ENCODE results near the gene LRRK2.
"Not testable (repeated sequence)": the region's sequence is repeated elsewhere in the genome, so short reads cannot be mapped to it uniquely, and the experiment has no call there.

Gene LRRK2

DNA sequence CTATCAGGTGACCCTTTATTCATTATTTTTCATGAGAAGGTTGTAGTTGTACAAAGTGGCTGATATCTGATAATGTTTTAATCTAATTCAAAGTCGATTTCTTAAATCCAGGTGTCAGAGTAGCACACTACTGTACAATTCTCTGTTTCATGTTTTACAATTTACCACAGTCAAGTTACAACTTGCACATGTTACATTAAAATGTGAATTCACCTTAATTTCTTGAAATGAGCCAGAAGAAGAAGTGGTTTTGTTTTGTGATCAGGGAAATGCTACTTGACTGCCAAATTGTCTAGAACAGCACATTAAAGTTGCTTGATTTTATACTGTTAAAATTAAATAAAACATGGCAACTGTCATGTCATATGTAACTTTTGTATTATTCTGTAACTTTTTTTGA, 23.2 kb downstream of the LRRK2 start:
- DNase-seq (ENCODE audit: low read depth, low spot score), result no peak

DNA sequence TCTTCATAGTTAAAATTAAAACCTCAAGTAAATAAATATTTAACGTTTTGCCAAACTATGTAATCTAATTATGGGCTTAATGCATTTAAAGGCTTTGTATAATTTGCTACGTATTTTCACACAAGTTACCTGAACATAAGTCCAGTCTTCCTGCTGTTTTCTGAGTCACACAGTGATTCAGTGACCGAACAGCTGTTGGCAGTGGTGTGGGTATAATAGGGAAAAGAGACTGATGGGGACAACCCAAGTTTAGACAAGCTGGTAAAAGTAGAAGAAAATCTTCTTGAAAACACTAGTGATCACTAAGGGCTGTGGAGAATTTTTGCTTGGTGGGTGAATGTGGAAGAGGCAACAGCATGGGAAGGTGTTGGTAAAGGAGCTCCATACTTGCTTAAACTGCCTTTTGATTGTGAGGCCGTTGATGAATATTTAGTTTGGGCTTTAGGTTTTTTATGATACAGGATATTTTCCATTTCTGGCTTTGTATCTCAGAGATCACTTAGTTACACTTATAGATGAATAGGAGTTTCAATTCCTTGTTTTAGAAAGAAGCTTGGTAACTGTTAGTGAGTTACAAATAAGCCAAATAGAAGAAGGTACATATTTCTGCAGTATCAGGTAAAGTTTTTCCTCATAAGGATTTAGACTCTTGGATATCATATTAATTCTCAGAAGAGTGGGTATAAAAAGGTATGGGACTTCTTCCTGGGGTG, 23.9 kb downstream of the LRRK2 start:
- DNase-seq (ENCODE audit: low read depth, low spot score), result no peak

DNA sequence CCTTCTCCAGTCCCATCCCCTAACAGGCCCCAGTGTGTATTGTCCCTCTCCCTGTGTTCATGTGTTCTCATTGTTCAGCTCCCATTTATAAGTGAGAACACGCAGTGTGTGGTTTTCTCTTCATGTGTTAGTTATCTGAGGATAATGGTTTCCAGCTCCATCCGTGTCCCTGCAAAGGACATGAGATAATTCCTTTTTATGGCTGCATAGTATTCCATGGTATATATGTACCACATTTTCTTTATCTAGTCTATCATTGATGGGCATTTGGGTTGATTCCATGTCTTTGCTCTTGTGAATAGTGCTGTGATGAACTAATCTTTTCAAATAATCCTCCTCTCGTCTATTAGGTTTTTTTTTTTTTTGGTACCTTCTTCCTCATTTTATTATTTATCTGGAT, 25.9 kb downstream of the LRRK2 start:
- not testable (repeated sequence) for DNase-seq (ENCODE audit: low read depth, low spot score)

GRCh38 chr12:40253936-40254335, 29.1 kb downstream of the LRRK2 start:
- DNase-seq (ENCODE audit: low read depth, low spot score), result no peak

DNA sequence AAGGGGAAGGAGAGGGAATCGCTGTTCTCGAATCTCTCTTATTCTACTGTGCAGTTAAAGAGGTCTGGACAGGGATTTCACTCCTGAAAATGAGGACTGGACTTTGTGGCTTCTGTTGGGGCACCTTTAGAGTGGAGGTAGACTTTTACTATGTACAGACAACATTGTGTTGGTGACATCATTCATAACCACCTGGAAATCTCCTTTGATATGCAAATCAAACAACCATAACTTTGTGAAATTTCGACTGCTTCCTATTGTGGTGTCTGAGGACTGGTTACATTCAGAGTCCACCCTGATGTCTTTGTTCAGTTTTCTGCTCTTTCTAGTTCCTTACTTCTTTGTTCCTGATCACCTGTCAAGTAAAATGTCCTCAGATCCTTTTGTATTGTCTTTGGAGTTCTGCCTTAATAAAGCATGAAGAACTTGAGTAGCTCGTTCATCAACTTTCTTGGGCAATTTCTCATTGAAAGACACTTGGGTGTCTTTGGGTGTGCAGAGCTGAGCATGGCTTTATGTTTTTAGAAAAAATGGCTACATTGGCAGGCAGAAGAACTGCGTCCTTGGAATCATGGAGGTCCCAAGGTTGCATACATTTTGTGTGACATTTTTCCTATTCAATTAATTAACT, 29.8 kb downstream of the LRRK2 start:
- DNase-seq (ENCODE audit: low read depth, low spot score), result no peak

- no peak for DNase-seq (ENCODE audit: low read depth, low spot score)
Observed at GRCh38 chr12:40258371-40258770, 33.6 kb downstream of the LRRK2 start.

DNA sequence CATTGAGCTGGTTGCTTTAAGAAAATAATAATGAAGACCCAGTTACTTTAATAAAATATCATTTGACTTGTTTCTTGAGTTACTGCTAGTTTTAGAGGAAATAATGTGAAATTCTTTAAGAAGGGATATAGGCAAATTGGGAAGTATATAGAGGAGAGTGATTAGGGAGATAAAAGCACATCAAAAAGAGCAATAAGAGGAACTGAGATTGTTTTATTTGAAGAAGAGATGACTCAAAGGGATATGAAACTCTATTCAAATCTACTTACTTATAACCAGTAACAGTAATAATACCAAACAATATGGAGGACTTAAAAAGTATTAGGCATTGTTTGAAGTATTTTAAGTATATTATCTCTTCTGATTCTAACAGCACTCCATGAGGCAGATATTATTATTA, 37.1 kb downstream of the LRRK2 start:
- DNase-seq (ENCODE audit: low read depth, low spot score), result no peak

DNA sequence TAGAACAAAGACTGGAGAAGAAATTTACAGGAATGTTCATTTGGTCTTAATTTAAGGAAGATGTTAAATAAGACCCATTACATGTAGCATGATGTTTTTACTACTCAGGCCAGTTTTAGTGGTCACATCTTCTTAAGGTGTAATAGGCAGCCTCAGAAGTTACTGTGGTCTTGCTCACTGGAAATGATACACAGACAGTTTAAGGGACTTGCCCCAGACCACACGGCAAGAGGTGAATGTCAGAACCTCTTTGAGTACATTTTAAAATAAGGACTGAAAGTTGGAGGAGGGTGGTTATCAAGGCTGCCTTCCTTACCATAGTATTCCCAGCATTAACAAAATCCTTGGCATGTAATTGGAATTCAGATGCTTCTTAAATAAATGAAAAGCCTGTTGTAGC, 37.9 kb downstream of the LRRK2 start:
- no peak for DNase-seq (ENCODE audit: low read depth, low spot score)

DNA sequence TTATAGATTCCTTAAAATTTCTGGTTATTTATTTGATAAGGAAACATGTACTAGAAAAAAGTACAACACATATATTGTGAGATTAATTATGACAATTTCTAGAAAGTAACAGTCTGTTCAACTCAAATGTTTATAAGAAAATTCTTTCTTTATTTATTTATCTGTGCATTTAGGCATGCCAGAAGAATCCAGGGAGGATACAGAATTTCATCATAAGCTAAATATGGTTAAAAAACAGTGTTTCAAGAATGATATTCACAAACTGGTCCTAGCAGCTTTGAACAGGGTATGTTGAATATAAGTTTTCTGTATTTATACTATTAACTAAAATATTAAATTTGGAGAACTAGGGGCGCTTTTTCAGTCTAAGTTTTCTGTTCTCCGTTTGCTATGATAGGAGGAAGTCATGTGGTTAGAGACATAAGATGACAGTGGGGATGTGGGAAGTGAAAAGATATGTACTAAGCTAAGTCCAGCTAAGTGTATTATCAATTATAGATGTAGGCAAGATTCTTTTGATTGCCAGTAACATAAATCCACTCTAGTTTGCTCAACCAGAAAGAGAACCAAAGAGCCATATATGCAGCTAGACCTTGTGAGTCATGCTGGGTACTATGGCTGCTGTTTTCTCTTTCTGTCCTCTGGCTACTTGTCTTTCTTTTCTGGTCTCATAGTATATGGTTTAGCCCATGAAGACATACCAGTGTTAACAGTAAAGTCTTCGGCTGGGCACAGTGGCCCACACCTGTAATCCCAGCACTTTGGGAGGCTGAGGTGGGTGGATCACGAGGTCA, 39.0 kb downstream of the LRRK2 start:
- no peak for DNase-seq (ENCODE audit: low read depth, low spot score)

DNA sequence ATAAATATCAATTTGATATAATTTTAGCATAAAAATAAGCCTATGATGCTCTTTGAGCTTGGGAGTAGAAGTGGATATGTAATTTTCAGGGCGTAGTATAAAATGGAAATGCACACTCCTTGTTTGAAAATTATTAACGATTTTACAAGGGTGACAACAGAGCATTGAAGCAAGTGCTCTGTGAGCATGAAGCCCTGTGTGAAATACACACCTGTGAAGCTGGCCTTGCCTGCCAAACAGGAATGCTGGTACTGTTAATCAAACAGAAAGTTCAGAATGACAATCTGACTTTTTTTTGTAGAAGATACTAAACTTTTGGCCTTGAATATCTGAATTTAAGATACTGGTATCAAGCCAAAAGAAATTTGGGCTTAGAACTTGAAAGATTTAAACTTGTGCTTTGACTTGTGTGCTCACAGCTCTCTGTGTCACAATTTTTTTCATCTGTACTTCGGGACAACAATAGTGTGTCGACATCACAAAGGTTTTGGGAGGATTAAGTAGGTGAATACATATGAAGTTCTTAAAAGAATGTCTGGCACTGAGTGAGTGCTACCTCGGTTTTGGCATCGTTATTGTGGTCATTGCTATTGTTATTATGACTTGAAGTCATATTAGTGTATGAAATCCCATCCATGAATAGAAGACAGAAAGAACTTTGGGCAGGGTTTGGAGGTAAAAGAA, 47.3 kb downstream of the LRRK2 start:
- DNase-seq (ENCODE audit: low read depth, low spot score), result no peak

- DNase-seq (ENCODE audit: low read depth, low spot score), result no peak
Observed at GRCh38 chr12:40281791-40282364, 57.1 kb downstream of the LRRK2 start.

GRCh38 chr12:40286583-40286982, 61.8 kb downstream of the LRRK2 start:
- no peak for DNase-seq (ENCODE audit: low read depth, low spot score)

GRCh38 chr12:40287369-40287975, 62.7 kb downstream of the LRRK2 start:
- DNase-seq (ENCODE audit: low read depth, low spot score), result no peak

DNA sequence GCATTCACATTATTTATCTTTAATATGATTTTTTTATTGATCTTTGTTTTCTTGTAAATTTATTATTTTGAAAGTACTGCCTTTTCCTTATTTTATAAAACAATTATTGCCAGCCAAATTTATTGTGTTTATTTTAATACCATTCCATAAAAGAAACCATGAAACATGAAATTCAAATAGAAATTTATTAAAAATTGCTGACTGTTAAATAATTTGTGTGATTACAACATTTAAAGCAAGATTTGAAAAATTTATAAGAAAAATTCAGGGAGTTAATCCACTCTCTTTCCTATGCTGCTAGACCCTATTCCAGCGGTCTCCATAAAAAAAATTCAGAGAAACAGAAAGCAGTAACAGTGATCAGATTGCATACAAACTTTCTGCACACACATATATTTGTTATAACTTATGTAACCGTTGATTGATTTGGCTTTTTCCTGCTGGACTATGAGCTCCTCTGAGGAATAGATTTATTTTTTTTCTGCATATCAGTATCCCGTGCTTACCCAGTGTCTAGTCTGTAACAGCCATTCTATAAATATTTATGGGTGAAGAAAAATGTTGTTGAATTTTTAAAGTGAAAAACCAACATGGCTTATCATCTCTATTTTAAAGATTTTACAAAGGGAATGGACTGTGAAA, 68.1 kb downstream of the LRRK2 start:
- DNase-seq (ENCODE audit: low read depth, low spot score), result no peak

DNA sequence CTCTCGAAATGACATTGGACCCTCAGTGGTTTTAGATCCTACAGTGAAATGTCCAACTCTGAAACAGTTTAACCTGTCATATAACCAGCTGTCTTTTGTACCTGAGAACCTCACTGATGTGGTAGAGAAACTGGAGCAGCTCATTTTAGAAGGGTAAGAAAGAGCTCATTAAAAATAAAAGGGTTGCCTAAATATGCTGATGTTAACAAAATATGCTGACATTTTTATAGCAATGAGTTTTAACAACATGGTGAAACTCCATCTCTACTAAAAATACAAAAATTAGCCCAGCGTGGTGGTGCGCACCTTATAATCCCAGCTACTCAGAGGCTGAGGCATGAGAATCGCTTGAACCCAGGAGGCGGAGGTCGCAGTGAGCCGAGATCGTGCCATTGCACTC, 73.5 kb downstream of the LRRK2 start:
- DNase-seq (ENCODE audit: low read depth, low spot score), result no peak

GRCh38 chr12:40300490-40300889, 75.7 kb downstream of the LRRK2 start:
- no peak for DNase-seq (ENCODE audit: low read depth, low spot score)

DNA sequence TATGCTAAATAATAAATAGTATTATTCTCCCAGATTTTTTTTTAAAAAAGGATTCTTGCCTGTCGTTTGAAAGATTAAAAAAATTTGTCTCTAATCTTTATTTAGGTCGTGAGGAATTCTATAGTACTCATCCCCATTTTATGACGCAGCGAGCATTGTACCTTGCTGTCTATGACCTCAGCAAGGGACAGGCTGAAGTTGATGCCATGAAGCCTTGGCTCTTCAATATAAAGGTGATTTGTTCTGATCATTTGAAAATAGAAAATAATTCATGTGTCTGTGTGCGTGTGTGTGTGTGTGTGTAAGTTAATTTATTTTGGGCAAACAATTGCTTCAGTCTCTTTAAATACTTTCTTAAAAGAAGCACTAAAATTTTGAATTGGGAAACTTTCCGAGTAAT, 84.2 kb downstream of the LRRK2 start:
- no peak for DNase-seq (ENCODE audit: low read depth, low spot score)

DNA sequence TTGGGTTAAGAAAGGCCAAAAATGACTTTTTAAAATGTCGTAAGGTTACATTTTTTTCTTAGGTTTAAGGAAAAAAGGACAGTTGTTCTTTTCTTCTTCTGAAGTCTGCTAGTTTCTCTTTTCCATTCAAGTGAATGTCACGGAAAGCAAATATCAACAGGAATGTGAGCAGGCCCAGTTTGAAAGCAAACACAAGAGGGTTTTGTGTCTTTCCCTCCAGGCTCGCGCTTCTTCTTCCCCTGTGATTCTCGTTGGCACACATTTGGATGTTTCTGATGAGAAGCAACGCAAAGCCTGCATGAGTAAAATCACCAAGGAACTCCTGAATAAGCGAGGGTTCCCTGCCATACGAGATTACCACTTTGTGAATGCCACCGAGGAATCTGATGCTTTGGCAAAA, 85.4 kb downstream of the LRRK2 start:
- no peak for DNase-seq (ENCODE audit: low read depth, low spot score)

DNA sequence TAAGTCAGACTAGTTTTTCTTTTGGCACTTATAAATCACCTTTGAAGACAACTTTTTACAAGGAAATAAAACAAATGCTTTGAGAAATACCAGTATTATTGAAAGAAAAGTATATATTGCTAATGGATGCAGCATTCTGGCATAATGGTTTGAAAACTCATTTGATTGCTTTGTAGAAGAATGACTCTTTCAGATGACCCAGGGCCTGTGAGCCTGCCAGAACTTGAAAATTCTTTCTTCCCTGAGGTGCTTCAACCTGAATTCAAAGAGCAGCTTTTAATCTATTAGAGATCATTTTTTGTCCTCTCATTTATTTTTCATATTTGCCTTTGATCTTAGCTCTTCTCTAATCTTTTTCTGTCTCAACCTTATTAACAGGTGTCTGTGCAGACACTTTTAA, 87.4 kb downstream of the LRRK2 start:
- DNase-seq (ENCODE audit: low read depth, low spot score), result no peak

GRCh38 chr12:40312982-40313576, 88.3 kb downstream of the LRRK2 start:
- no peak for DNase-seq (ENCODE audit: low read depth, low spot score)

DNA sequence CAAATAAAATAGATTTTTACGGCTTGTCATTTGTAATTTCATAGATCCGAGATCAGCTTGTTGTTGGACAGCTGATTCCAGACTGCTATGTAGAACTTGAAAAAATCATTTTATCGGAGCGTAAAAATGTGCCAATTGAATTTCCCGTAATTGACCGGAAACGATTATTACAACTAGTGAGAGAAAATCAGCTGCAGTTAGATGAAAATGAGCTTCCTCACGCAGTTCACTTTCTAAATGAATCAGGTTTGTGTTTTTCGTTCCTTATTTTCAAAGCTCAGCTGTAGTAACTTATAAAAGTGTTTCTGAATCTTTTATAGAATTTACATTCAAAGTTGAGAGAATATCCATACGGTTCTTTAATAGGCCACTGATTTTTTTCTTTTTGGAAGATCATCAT, 89.1 kb downstream of the LRRK2 start:
- no peak for DNase-seq (ENCODE audit: low read depth, low spot score)
